GM21619 (cell line): ENCODE measurements around the gene CER1.
"Not testable (repeated sequence)": the region's sequence is repeated elsewhere in the genome, so short reads cannot be mapped to it uniquely, and the experiment has no call there.

Experiments
- ATAC-seq: cut with Tn5 transposase; IDR thresholded peaks from one replicate; pipeline ENCODE4 v1.9.1; 2021; ENCODE audit not compliant: unreplicated experiment

CER1 gene

DNA sequence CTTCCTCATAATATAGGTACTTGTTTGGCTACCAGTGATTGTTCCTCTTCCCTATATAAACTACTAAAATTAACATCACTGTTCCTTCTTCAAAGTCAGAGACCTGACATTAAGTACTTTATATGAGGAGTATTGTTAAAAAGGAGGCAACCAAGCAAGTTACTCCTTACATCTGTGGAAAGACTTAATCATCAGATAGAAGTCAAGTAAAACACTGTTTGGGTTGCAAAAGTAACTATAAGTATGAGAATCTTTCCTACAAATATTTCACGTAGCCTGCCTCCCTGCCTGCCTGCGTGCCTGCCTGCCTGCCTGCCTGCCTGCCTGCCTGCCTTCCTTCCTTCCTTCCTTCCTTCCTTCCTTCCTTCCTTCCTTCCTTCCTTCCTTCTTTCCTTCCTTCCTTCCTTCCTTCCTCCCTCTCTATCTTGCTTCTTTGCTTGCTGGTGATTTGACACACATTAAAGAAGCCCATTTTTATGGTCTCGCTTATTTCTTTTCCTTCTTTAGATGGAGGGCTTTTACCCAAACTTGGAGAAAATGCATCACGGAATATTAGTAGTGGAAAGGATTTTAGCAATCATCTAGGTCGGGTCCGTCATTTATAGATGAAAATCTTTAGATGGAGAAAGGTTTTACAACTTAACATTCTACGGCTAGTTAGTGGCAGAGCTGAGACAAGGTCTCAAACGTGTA lies 3.2 kb downstream of the CER1 start:
- no peak for ATAC-seq

DNA sequence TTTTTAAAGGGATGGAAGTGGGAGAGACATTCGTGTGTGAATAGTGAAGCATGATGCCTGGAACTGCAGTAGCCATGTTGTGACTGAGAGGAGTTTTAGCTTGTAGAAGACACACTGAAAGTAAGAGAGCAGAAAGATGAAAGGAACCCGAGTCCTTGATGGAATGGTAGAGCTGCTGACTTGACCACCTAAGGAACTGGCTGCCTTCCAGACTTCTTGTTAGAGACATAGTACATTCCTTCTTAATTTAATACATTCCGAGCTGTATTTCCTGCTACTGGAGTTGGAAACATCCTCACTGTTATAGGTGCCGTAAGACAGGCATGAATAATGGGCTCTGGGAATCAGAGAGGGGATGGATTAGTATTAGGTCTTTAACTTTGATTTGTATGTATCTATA lies 7.4 kb downstream of the CER1 start:
- no peak for ATAC-seq

DNA sequence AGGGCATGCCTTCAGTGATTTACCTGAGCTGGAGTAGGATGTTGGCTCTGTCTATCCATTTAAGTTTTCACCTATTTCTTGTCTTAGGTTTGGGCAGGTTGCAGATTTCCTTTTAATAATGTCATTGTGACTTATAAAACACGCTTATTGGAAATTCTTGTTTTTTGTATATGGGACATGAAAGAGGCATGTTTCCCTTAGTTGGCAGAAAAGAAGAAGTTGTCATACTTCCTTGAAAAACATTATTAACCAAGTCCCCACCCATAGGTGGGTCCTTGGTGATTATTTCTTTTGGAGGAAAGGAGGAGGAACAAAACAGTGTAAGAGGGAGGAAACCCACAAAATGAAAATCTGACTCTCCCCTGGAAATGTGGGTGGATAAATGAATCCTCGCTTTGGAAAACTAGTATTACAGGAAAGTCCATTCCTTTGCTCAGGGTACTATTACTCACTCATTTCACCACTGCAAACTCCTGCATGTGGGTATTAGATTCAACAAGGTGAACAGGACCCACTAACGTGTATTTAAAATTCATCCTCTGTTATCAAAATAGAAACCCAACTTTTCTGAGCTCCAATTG lies 9.3 kb downstream of the CER1 start:
- ATAC-seq: no peak

DNA sequence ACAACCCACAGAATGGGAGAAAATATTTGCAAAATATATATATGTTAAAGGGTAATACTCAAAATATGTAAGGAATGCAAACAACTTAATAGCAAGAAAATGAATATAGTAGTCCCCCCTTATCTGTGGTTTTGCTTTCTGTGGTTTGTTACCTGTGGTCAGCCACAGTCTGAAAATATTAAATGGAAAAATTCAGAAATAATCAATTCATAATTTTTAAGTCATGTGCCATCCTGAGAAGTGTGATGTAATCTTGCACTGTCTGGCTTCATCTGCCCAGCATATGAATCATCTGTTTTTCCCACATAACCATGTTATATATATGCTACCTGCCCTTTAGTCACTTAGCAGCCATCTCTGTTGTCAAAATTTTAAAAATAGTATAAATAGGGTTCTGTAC lies 11.7 kb downstream of the CER1 start:
- ATAC-seq: no peak

DNA sequence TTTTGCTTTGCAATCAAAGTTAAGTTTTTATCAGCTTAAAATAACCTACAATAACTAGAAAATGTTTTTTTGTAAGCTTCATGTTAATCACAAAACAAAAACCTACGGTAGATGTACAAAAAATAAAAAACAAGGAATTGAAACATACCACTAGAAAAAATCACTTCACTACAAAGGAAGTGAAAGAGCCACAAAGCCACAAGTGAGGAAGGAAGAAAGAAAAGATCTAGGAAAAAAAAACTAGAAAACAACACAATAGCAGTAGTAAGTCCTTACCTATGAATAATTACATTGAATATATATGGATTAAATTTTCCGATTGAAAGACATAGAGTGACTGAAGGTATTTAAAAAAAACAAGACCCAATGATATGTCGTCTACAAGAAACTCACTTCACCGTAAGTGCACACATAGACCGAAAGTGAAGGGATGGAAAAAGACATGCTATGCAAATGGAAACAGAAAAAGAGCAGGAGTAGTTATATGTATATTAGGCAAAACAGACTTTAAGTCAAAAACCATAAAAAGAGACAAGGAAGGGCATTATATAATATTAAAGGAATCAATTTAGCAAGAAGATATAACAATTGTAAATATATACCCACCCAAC lies 15.9 kb downstream of the CER1 start:
- no peak for ATAC-seq

DNA sequence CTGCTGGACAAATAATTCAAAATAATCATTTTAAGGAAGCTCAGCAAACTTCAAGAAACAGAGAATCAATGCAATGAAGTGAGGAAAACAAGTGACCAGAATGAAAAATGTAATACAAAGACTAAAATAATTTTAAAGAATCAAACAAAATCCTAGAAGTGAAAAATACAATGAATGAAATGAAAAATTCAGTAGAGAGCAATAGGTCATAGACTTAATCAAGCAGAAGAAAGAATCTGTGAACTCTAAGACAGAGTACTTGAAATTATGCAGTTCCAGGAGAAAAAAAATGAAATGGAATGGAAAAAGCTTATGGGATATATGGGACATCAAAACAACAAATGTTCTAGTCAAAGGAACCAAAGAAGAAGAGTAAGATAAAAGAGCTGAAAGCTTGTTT lies 17.5 kb downstream of the CER1 start:
- ATAC-seq: no peak

DNA sequence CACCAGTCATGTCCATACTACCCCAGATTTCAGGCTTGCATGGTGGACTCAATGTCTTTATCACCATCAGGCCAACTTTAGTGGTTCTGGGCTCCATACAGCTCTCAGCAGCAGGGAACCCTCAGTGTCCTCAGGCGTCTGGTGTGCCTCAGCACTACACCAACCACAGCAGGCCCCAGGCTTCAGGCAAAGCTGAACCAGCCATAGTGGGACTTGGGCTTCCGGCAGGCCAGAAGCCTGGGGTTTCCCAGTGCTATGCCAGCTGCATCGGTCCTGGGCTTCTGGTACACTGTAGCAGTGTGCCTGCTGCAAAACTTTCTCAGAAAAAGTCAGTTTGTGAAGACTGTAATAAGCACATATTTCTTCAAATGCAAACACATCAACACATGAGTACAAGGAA lies 18.3 kb downstream of the CER1 start:
- no peak for ATAC-seq

DNA sequence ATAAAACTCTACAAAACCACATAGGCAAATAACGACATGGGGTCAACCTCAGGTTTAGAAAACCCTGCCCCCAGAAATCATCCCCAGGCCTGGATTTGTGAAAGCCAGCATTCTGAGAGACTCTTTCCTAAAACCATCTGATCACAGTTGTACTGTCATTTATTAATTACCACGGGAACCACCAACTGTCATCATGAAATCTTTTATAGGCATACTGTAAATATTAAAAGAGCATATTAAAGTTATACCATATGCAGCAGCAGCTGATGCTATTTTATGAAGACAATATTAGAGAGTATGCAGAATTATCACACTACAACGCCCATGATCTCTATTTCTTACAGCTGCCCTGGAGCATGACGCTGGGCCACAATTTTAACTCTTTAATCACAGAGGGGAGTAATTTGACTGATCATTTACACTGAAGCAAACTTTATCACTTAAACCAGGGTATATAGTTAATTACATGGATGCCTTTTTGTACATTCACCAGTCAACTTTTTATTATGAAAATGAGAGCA lies 20.3 kb downstream of the CER1 start:
- ATAC-seq: no peak

DNA sequence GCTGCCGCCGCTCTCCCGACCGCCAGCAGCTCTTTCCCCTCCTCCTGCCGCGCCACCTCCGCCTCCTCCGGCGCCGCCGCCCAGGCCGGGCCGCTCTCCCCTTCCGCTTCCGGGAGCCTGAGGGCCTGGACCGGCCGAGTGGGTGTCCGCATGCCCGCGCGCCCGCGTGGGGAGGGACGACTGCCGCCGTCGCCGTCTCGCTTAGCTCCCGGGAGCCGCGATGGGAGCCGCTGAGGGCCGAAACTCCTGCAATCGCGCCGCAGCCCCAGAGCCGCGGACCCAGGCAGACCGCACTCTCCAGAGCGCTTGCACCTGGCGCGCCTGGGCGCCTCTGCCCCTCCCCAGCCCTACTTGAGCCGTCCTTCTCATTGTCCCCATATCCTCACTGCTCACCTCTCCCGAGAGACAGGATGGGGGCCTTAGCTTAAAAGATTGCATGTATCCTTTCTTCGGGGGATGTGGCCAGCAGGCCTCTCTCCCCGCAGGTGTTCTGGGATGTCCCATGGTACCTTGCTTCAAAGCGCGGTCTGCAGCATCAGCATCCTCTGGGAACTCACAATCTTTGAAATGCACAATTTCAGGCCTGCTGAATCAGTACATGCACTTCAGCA lies 29.2 kb downstream of the CER1 start, which contains the start of gene ZDHHC21:
Gene ZDHHC21 (minus strand): TSS at position 182 of the 611 bp plus-strand sequence. CDS start 19,092 bp downstream, outside the sequence.
- ATAC-seq: peak; percentile 76

DNA sequence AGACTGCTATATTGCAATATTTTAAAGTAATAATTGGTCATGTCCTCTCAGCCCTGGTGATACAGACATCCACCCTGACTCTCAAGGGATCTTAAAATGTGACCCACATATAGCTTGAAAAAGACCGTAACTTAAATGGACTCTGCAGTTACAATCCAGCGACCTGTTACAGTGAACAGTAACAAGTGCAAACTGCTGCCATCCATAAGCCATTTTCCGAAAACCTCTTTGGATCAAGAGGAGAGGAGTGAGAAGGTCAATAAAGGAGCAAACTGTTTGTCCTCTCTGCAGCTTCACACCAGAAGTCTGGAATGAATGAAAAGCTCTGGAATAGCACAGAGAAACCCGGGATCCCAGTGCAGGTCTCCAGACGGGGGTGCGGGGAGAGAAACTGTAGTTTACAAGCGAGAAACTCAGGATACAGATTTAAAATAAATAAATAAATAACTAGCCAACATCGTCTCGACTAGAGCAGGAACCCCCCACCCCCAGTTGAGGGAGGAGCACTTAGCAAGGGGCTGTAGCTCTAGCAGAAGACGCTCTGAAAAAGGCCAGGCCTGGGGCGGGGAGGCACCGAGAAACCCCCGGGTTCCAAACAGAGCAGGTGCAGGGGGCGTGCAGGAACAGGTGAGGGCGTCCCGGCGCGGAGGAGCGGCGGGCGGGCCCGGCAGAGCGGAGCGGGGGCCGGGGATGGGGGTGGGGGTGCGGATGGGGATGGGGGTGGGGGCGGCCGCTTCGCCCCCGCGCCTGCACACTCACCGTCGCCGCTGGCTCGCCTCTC lies 29.9 kb downstream of the CER1 start:
- peak; percentile 31 for ATAC-seq

DNA sequence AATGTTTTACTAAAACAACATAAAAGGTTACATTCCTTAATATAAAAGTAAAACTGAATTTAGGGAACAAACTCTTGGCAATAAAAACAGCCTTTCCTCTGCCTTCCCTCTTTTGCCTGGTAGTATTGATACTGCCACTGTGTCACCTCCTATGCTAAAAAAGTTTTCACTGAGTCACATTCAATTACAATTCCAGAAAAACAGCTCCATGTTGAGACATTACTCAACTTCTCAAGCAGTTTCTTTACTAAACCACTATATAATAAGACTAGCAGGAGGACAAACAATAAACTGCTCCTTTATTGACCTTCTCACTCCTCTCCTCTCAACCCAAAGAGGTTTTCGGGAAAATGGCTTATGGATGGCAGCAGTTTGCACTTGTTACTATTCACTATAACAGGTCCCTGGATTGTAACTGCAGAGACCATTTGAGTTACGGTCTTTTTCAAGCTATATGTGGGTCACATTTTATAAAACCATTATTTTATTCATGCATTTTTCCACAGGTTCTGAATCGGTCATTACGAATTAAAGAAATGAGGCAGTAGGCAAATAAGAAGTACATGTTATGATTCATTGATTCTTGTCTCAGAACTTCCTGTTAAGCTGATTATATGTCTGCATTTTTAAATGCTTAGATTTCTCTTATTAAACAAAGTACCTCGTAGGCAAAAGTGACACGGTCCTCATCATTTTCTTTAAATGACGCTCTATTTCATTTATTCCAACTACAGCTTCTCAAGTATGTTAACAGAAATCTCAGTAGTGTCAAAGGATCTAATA lies 31.4 kb downstream of the CER1 start:
- no peak for ATAC-seq

DNA sequence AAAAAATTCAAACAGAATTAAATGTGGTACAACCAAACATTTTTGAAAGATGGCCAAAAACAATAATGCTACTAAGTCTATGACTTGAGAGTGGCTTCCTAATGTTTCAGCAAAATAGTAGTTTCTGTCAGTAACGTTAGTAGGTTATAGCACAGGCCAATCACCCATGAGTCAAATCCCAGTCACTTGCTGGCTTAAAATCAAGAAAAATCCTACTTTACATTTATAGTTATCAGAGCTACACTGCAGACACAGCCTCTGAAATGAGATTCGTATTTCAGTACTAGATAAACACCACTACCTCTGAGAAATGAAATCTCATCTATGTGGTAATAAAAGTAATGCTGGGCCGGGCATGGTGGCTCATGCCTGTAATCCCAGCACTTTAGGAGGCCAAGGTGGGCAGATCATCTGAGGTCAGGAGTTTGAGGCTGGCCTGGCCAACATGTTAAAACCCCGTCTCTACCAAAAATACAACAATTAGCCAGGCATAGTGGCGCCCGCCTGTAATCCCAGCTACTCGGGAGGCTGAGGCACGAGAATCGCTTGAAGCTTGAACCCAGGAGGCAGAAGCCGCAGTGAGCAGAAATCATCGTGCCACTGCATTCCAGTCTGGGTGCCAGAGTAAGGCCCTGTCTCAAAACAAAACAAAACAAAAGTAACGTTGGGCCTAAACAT lies 35.4 kb downstream of the CER1 start:
- ATAC-seq: no peak

DNA sequence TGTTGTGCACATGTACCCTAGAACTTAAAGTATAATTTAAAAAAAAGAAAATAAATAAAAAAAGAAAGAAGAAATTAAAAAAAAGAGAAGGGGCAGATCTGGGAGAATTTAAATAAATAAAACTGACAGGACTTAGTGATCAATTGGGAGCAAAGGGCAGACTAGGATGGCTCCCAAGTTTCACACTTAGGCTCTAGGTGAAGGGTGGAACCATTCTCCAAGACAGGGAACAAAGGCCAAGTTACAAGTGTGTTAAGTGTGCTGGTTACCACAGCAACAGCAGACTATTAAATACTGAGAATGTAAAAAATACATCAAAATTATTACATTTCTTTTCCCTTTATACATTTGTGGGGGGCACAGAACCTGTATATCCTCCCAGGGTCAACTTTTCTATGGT lies 36.4 kb downstream of the CER1 start:
- ATAC-seq: no peak

DNA sequence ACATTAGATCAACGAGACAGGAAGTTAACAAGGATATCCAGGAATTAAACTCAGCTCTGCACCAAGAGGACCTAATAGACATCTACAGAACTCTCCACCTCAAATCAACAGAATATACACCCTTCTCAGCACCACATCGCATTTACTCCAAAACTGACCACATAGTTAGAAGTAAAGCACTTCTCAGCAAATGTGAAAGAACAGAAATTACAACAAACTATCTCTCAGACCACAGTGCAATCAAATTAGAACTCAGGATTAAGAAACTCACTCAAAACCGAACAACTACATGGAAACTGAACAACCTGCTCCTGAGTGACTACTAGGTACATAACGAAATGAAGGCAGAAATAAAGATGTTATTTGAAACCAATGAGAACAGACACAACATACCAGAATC lies 39.9 kb downstream of the CER1 start:
- not testable (repeated sequence) for ATAC-seq

DNA sequence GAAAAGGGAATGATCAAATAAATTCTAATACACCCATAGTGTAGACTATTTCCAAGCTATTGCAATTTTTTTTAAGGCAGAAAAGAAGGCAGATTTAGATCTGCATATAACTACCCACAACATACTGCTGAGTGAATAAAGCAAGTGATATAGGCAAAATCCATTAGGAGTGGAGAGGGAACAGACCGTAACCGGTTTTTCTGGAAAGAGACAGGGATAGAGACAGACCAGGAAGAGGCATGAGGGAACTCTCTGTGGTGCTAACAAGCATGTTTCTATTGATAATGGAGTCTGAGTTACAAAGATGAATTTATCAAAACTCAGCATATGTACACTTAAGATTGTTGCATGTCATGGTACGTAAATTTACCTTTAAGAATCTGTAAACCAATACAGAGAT lies 43.8 kb downstream of the CER1 start:
- no peak for ATAC-seq

DNA sequence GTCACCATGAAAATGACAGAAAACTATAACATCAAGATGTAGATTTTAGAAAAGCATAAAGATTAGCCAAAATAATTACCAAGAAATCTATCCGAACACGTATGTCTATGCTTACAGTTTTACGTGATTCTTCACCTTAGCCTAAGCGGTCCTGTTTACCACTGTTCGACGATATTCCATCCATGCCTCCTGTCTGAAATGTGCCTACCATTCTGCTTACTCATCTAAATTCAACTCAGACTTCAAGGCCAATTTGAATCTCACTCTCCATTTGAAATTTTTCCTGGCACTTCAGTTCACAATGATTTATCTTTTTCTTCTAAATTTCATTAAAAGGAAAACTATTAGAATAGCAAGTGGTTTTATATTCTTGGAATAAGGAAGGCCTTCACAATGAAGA lies 44.7 kb downstream of the CER1 start:
- ATAC-seq: no peak

DNA sequence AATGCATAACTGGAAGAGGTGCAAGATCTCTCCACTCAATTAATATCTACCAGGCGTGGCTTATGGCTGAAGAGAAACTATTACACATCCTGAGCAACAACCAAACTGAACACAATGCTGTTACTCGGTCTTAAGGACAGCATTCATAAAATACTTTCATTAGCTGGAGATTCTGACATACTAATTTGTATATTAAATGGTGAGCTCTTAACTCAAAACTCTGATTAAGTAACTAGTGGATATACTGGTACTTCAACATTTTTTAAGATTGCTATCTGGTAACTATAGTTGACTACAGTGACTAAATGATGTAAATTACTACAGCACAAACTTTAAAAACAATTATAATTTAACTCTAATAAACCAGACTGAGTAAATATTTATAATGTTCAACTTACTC lies 45.1 kb downstream of the CER1 start:
- ATAC-seq: no peak

DNA sequence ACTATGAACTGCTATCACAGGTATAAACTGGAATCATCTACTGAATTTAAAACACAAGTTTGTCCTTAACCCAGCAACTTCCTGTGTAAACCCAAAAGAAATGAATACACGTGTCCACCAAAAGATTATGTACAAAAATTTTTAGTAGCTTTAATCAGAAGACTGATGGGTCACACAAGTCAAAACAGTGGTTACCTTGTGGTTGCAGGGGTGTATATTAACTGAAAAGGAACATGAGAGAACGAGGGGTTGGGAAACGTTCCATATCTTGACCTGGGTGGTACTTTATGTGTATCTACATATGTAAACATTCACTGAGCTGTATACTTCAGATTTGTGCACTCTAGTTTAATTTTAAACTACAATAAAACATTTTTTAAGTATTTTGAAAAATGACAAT lies 47.9 kb downstream of the CER1 start:
- ATAC-seq: no peak

DNA sequence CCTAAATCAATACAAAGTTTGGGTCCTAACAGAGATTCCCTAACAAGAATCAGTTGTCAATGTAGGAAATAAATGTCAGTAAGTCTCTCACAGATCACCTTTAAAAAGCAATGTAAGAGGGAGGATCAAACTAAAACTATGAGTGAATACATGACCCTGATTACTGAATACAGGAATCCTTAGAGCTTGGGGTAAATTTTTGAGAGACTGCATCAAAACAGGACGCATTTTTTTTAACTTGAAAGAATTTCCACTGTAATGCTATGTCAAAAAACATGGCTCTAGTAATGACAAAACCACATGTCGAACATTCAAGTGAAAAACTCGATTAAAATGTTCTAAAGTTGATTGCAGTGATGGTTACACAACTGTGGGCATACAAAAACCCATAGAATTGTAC lies 51.2 kb downstream of the CER1 start:
- no peak for ATAC-seq

DNA sequence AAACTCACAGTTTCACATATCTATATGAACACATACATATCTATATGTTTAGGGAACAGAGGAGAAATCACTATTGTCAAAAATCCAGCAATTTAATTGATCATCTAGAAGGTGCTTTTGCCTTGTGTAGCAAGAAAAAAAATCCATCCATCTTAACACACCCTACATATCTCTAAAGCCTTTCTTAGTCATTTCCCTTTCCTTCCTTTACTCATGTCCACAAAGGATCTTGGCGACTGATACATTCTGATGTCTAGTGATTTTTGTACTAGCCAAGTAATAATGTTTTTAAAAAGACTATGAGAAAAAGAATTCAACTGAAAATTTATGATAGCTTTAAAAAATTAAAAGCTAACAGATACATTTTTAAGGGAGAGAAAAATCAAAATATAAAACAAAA lies 51.8 kb downstream of the CER1 start:
- no peak for ATAC-seq
